ENCODE results near the gene ZFAND3.

The ZFAND3 gene

GRCh38 chr6:37781788-37782187 is 37.7 kb upstream of the ZFAND3 start:
- no peak for DNase-seq (ENCODE audit: low spot score)
- no peak for TF ChIP-seq CTCF (IDR thresholded peaks at IDR 0.05; ENCODE audit: borderline replicate concordance, control extremely low read depth, extremely low read depth, insufficient read depth, missing control alignments)
- in situ Hi-C loops (cut with MboI; ENCODE audit: low sequenced_read_pairs, unreplicated experiment): no loop called here

- peak; percentile 54 for DNase-seq (ENCODE audit: low spot score)
- in situ Hi-C loops (cut with MboI; ENCODE audit: low sequenced_read_pairs, unreplicated experiment): no loop called here
- TF ChIP-seq CTCF (IDR thresholded peaks at IDR 0.05; ENCODE audit: borderline replicate concordance, control extremely low read depth, extremely low read depth, insufficient read depth, missing control alignments): no peak
Observed at GRCh38 chr6:37783025-37783855, 36.3 kb upstream of the ZFAND3 start.

- peak; percentile 6 for TF ChIP-seq CTCF (IDR thresholded peaks at IDR 0.05; ENCODE audit: borderline replicate concordance, control extremely low read depth, extremely low read depth, insufficient read depth, missing control alignments)
- DNase-seq (ENCODE audit: low spot score): peak; percentile 75
- in situ Hi-C loops (cut with MboI; ENCODE audit: low sequenced_read_pairs, unreplicated experiment): no loop called here
Observed at GRCh38 chr6:37783856-37784584, 35.5 kb upstream of the ZFAND3 start.

- no peak for DNase-seq (ENCODE audit: low spot score)
- in situ Hi-C loops (cut with MboI; ENCODE audit: low sequenced_read_pairs, unreplicated experiment): no loop called here
- TF ChIP-seq CTCF (IDR thresholded peaks at IDR 0.05; ENCODE audit: borderline replicate concordance, control extremely low read depth, extremely low read depth, insufficient read depth, missing control alignments): no peak
Observed at GRCh38 chr6:37784585-37784967, 35.0 kb upstream of the ZFAND3 start.

GRCh38 chr6:37785002-37785662 is 34.4 kb upstream of the ZFAND3 start:
- no peak for DNase-seq (ENCODE audit: low spot score)
- in situ Hi-C loops (cut with MboI; ENCODE audit: low sequenced_read_pairs, unreplicated experiment): no loop called here
- no peak for TF ChIP-seq CTCF (IDR thresholded peaks at IDR 0.05; ENCODE audit: borderline replicate concordance, control extremely low read depth, extremely low read depth, insufficient read depth, missing control alignments)

GRCh38 chr6:37785663-37786270 is 33.8 kb upstream of the ZFAND3 start:
- in situ Hi-C loops (cut with MboI; ENCODE audit: low sequenced_read_pairs, unreplicated experiment): no loop called here
- no peak for DNase-seq (ENCODE audit: low spot score)
- TF ChIP-seq CTCF (IDR thresholded peaks at IDR 0.05; ENCODE audit: borderline replicate concordance, control extremely low read depth, extremely low read depth, insufficient read depth, missing control alignments): no peak

Data from GM13976 (cell line).